Glutamatergic neuron (in vitro differentiated cells): ENCODE measurements around the gene MPV17L2. TPM values are rescaled to one million over a fixed set of nuclear protein-coding genes. Genes with fewer than 3 reads are reported as not detected.

ENCODE experiments used
- DNase-seq: peaks from one replicate; pipeline ENCODE4 v3.0.0; 2022
- H3K27ac Mint-ChIP-seq: one replicate; pipeline ENCODE4 v1.8.0; 2020; ENCODE audit warnings: mild to moderate bottlenecking, mixed read lengths, inconsistent platforms; ENCODE audit not compliant: unreplicated experiment
- H3K27me3 Mint-ChIP-seq: one replicate; pipeline ENCODE4 v1.8.0; 2020; ENCODE audit warnings: mild to moderate bottlenecking, moderate library complexity, mixed read lengths, inconsistent platforms; ENCODE audit not compliant: unreplicated experiment
- H3K36me3 Mint-ChIP-seq: one replicate; pipeline ENCODE4 v1.8.0; 2020; ENCODE audit warnings: mild to moderate bottlenecking, mixed read lengths, inconsistent platforms; ENCODE audit not compliant: unreplicated experiment
- H3K4me1 Mint-ChIP-seq: one replicate; pipeline ENCODE4 v1.8.0; 2020; ENCODE audit warnings: mild to moderate bottlenecking, low read depth, mixed read lengths, inconsistent platforms; ENCODE audit not compliant: unreplicated experiment
- H3K4me3 Mint-ChIP-seq: one replicate; pipeline ENCODE4 v1.8.0; 2020; ENCODE audit warnings: mild to moderate bottlenecking, mixed read lengths, inconsistent platforms; ENCODE audit not compliant: unreplicated experiment
- H3K9me3 Mint-ChIP-seq: one replicate; pipeline ENCODE4 v1.8.0; 2020; ENCODE audit warnings: mild to moderate bottlenecking, moderate library complexity, mixed read lengths, inconsistent platforms; ENCODE audit not compliant: unreplicated experiment
- CTCF ChIP-seq: fragments of 200-600 bp; sonication (generic); IDR thresholded peaks from one replicate; pipeline ENCODE4 v1.5.0; 2021; ENCODE audit not compliant: partially characterized antibody, unreplicated experiment
- total RNA-seq: library from RNA; stranded (reverse); fragmentation: NEBNext Ultra II Directional; extraction: Animal tissue kit (Norgen Biotek cat#: 25700); gene quantifications from one replicate; pipeline ENCODE4 v1.2.1, GENCODE V29; 2021; ENCODE audit not compliant: unreplicated experiment

Gene MPV17L2
- total RNA-seq, 1 donor from 2014 or later = 17.9 TPM

- H3K27me3 Mint-ChIP-seq = peaks cover 7% of the 10 kb centered on the region
- H3K4me3 Mint-ChIP-seq = no peak overlapping the region
- H3K4me1 Mint-ChIP-seq = peaks cover 9% of the 10 kb centered on the region
- peaks cover 8% of the 10 kb centered on the region for H3K9me3 Mint-ChIP-seq
- TF ChIP-seq CTCF = no peak
- no peak for DNase-seq
- H3K36me3 Mint-ChIP-seq = no peaks in the 10 kb centered on the region
- H3K27ac Mint-ChIP-seq = no peak overlapping the region
These were observed 3.5 kb downstream of the MPV17L2 start for GRCh38 chr19:18196511-18196845.

- Mint-ChIP-seq H3K27ac (no peak overlapping the region), H3K4me3 (no peak overlapping the region), H3K36me3 (no peaks in the 10 kb centered on the region), H3K27me3 (peaks cover 7% of the 10 kb centered on the region), H3K4me1 (peaks cover 3% of the 10 kb centered on the region), H3K9me3 (peaks cover 7% of the 10 kb centered on the region)
- no peak for DNase-seq
- no peak for TF ChIP-seq CTCF
These were observed 4.3 kb downstream of the MPV17L2 start for GRCh38 chr19:18197306-18197705.

- Mint-ChIP-seq H3K9me3 (peaks cover 2% of the 10 kb centered on the region), H3K4me3 (no peak overlapping the region), H3K4me1 (peaks cover 3% of the 10 kb centered on the region), H3K36me3 (no peaks in the 10 kb centered on the region), H3K27ac (no peak overlapping the region), H3K27me3 (peaks cover 2% of the 10 kb centered on the region)
- no peak for TF ChIP-seq CTCF
- no peak for DNase-seq
These were observed 4.9 kb downstream of the MPV17L2 start for GRCh38 chr19:18197941-18198340.

- Mint-ChIP-seq H3K9me3 (peaks cover 1% of the 10 kb centered on the region), H3K27me3 (peaks cover 2% of the 10 kb centered on the region), H3K4me1 (peaks cover 6% of the 10 kb centered on the region), H3K36me3 (no peaks in the 10 kb centered on the region), H3K27ac (no peak overlapping the region), H3K4me3 (no peak overlapping the region)
- no peak for DNase-seq
- no peak for TF ChIP-seq CTCF
These were observed 5.4 kb downstream of the MPV17L2 start for GRCh38 chr19:18198374-18198773.

GRCh38 chr19:18202397-18202777, 9.4 kb downstream of the MPV17L2 start:
- H3K4me1 Mint-ChIP-seq = peaks cover 3% of the 10 kb centered on the region
- no peak for TF ChIP-seq CTCF

More at GRCh38 chr19:18202397-18202777, 9.4 kb downstream of the MPV17L2 start:
- peak overlapping the region; percentile 47 for H3K4me3 Mint-ChIP-seq
- H3K9me3 Mint-ChIP-seq = peaks cover 2% of the 10 kb centered on the region
- no peaks in the 10 kb centered on the region for H3K36me3 Mint-ChIP-seq
- H3K27ac Mint-ChIP-seq = peak overlapping the region; percentile 11
- no peak for DNase-seq
- peaks cover 3% of the 10 kb centered on the region for H3K27me3 Mint-ChIP-seq
